HPDE6-E6E7 (cell line): ENCODE measurements around the gene SYNE2.

Source experiments
- DNase-seq: peaks from one replicate; pipeline ENCODE4 v3.0.0; 2011; ENCODE audit warnings: missing footprints; ENCODE audit errors: extremely low spot score

SYNE2 gene

GRCh38 chr14:63952933-63953437, 100.2 kb downstream of the SYNE2 start:
- DNase-seq = no peak

DNA sequence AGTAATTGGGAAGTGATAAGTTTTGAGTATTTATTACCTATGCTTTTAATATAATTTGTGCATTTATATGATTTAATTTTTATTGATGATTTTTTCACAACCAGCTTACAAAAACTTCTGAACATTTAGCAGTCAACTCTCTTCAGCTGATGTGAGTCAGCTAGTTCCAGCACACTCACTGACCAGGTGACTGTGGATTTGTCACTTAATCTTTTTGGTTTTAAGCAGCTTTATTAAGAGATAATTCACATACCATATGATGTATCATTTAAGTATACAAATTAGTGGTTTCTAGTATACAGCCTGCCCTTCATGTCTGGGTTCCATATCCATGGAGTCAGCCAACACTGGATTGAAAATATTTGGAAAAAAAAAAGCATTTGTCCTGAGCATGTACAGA, 103.5 kb downstream of the SYNE2 start:
- no peak for DNase-seq

DNA sequence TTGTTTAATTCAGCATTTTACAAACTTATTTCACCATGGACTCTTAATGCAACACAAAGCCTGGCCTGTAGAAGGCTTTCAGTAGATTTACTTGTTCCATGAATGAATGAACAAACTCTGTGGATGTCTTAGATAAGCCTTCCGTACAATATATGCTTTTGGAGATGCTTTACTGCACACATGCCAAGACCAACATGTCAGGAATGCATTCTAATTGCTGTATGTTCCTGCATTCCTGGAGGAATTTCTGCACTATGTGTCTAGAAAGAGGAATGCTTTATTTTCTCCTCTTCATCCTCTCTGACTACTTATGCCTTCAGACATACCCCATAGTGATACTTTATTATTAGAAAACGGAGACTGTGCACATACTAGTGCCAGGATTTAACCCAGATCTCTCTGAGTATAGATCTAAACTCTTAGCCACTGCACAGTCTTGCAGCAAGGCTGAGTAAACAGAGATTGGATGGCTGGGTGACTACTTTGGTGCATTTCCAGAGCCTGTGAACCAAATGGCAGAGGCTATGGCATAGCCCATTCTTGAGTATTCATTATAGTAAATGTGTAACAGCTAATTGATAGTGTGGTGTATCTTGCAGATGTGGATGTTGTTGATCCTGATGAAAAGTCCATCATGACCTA, 108.2 kb downstream of the SYNE2 start:
- no peak for DNase-seq

GRCh38 chr14:63962906-63963305, 110.1 kb downstream of the SYNE2 start:
- DNase-seq = no peak

DNA sequence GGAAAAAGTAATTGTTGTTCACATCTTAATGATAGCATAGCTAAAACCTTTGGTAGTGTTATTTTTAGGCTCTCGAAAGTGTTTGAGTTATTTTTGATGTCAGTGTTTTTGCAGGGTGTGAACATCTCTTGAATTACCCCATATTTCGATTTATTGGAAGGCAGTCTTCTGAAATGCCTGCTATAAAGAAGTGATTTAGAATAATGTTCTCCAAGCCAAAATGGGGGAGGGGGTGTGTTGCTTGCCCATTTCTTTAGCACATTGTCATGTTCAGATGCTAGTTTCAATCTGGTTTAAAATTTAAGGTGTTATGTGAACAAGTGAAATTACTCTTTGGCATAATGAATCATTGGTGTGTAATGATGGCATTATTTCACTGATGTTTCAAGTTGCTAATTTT, 110.6 kb downstream of the SYNE2 start:
- no peak for DNase-seq

GRCh38 chr14:63964113-63964512, 111.3 kb downstream of the SYNE2 start:
- DNase-seq = no peak

GRCh38 chr14:63966407-63966806, 113.6 kb downstream of the SYNE2 start:
- no peak for DNase-seq

GRCh38 chr14:63972323-63972932, 119.6 kb downstream of the SYNE2 start:
- DNase-seq = no peak

DNA sequence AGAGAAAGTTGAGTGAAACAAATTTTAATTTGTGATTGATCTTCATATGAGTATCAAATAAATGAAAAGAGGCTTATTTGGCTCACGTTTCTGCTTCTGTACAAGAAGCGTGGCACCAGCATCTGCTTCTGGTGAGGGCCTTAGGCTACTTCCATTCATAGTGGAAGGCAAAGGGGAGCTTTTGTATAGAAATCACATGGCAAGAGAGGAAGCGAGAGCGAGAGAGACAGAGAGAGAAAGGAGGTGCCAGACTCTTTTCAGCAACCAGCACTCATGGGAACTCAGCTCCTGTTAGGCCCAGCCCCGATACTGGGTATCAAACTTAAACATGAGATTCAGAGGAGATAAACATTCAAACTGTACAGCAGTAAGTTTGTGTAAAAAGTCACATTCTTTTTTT, 121.4 kb downstream of the SYNE2 start:
- no peak for DNase-seq

- DNase-seq = no peak
Observed at GRCh38 chr14:63981569-63981968, 128.8 kb downstream of the SYNE2 start.

DNA sequence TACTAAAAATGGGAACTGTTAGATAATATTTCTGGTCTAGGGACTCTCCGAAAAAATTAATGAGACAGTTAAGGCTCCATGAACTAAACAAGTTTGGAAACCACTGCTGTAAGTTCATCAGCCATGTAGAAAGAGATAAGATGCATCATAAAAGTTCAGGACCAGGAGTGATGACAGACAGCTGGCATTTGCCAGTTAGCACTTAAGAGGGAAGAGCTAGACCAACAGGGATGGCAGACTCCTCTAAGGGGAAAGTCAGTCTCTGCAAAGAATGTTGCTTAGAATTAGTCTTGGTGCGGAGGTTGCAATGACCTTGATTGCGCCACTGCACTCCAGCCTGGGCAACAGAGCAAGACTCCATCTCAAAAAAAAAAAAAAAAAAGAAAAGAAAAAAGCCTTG, 129.4 kb downstream of the SYNE2 start:
- no peak for DNase-seq

GRCh38 chr14:63982629-63983028, 129.8 kb downstream of the SYNE2 start:
- DNase-seq = no peak

GRCh38 chr14:63986789-63987533, 134.2 kb downstream of the SYNE2 start:
- peak; percentile 50 for DNase-seq

DNA sequence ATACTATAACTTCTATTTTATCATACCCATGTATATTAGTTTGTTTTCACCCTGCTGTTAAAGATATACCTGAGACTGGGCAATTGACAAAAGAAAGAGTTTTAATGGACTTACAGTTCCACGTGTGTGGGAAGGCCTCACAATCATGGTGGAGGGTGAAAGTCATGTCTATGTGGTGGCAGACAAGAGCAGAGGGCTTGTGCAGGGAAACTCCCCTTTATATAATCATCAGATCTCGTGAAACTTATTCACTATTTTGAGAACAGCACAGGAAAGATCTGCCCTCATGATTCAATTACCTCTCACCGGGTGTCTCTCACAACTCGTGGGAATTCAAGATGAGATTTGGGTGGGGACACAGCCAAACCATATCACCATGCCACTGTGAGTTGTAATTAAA, 135.8 kb downstream of the SYNE2 start:
- no peak for DNase-seq

- DNase-seq = no peak
Observed at GRCh38 chr14:63991833-63992232, 139.0 kb downstream of the SYNE2 start.

GRCh38 chr14:63992858-63993257, 140.1 kb downstream of the SYNE2 start:
- DNase-seq = peak; percentile 39

- DNase-seq = no peak
Observed at GRCh38 chr14:63993992-63994391, 141.2 kb downstream of the SYNE2 start.

DNA sequence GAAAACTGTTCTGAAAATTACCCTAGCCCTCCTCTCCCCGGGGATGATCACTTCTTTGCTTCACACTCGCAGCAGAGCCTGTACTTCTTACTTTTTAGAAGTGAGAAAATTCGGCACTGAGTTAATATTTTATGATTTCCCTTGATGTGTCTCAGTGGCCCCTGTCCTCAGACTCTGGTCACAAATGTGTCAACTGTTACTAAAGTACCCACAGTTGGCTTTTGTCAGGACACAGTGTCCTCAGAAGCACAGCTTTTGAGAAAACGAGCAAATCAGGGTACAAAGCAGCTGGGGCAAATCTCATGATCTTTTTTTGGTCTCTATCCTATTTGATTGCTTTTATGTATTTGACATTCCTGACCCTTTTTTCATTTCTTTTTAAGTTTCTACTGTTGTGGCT, 142.5 kb downstream of the SYNE2 start:
- no peak for DNase-seq

DNA sequence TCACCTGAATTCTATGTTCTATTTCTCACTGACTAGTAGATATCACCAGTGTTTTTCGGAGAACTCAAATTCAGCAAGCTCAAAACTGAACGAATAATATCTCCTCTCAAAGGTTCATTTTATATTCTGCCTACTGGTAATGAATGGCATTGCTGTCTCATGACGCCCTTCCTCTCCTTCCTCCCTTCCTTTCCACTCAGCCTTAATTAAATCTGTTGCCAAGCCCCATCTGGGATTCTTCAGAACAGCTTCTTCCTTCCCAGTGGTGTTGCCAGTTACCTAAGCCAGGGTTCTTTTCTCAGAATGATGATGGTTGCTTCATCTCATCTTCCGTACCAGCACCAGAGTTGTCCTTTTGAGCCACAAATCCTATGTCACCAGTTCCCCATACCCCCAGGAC, 143.2 kb downstream of the SYNE2 start:
- DNase-seq = no peak

DNA sequence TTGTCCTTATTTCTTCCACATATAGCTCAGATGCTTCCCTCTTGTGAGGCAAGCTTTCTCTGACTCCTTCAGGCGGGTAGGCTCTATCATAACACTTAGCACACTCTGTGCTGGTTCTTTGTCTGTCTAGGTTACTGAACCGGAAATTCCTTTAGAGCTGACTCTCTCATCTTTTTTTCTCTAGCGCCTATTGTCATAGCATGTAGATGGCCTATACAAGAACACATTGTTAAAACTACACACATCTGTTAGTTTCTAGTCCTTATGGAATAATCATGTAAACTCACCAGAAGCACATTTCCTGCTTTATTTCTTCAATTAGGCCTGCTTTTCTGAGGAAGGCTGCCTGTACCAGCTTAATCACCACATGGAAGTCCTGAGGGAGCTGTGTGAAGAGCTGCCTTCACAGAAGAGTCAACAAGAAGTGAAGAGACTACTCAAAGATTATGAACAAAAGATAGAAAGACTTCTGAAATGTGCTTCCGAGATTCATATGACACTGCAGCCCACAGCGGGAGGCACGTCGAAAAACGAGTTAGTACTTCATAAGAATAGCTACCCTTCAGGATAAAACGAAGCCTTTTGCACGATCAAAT, 143.9 kb downstream of the SYNE2 start:
- DNase-seq = no peak

DNA sequence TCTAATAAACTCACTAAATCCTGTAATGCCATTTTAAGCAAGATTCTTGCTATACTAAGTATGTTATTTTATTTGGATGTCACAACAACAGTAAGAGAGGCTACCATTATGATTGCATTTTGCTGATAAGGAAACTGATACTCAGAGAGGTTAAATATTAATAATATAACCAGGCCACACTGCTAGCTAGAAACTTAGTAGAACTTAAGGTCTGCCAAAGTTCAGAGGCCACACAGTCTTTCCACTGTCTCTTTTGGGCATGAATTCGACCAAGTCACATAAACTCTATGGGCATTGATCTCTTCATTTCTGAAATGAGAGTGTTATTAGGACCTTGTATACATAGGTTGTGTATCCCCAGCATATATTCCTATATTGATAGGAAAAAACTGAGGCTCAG, 147.9 kb downstream of the SYNE2 start:
- no peak for DNase-seq

- no peak for DNase-seq
Observed at GRCh38 chr14:64005822-64006221, 153.0 kb downstream of the SYNE2 start.

GRCh38 chr14:64008016-64008415, 155.2 kb downstream of the SYNE2 start:
- no peak for DNase-seq
